ENCODE measurements around the gene PODXL2. TPM values are rescaled to one million over a fixed set of nuclear protein-coding genes. Genes with fewer than 3 reads are reported as not detected.
"Not testable (repeated sequence)": the region's sequence is repeated elsewhere in the genome, so short reads cannot be mapped to it uniquely, and the experiment has no call there.

PODXL2 gene
- total and polyA plus RNA-seq, 3 experiments from 2014 or later: 1.4 to 4.7 (median 1.7) TPM

GRCh38 chr3:127677541-127678314, 48.7 kb downstream of the PODXL2 start:
- Histone ChIP-seq H3K36me3 (ENCODE audit: insufficient read depth, low read length) (no peaks in the 10 kb centered on the region), H3K9me3 (ENCODE audit: low read length) (no peaks in the 10 kb centered on the region), H3K27ac (ENCODE audit: low read depth, low read length) (no peak overlapping the region), H3K4me3 (ENCODE audit: low read length) (no peak overlapping the region), H3K4me1 (ENCODE audit: insufficient read depth, low read length) (peaks cover 16% of the 10 kb centered on the region), H3K27me3 (ENCODE audit: insufficient read depth, low read length, poor library complexity, severe bottlenecking) (no peaks in the 10 kb centered on the region)
- ChIA-PET CTCF (interaction anchor here (1.2 kb wide), 1 partner anchor 103 kb away, joined by 4 read pairs; no protein-coding TSS in a partner anchor), POLR2A (no interaction called here)
- peaks cover 0 to 3% of the 10 kb centered on the region in 2 donors for H3K27me3 Mint-ChIP-seq
- H3K36me3 Mint-ChIP-seq: peaks cover 0 to 55% (median 6%) of the 10 kb centered on the region in 3 donors
- H3K4me3 Mint-ChIP-seq: peak overlapping the region in 2 of 7 donors; percentile 48 to 56
- peaks cover 24 to 44% (median 26%) of the 10 kb centered on the region in 3 donors for H3K4me1 Mint-ChIP-seq
- no peaks in the 10 kb centered on the region for H3K9me3 Mint-ChIP-seq
- peak overlapping the region in 1 of 8 donors; percentile 5 for H3K27ac Mint-ChIP-seq
- DNase-seq: no peak

- peaks cover 24 to 44% (median 26%) of the 10 kb centered on the region in 3 donors for H3K4me1 Mint-ChIP-seq
- no peak overlapping the region for H3K27ac ChIP-seq (ENCODE audit: low read depth, low read length)
- no peaks in the 10 kb centered on the region for H3K36me3 ChIP-seq (ENCODE audit: insufficient read depth, low read length)
- H3K27me3 Mint-ChIP-seq: peaks cover 0 to 3% of the 10 kb centered on the region in 2 donors
- H3K27ac Mint-ChIP-seq: peak overlapping the region in 1 of 8 donors; percentile 5
- peaks cover 16% of the 10 kb centered on the region for H3K4me1 ChIP-seq (ENCODE audit: insufficient read depth, low read length)
- ChIA-PET POLR2A (interaction anchor here (0.6 kb wide), 1 partner anchor 54 kb away, joined by 3 read pairs; no protein-coding TSS in a partner anchor), CTCF (interaction anchor here (0.7 to 1.2 kb wide), 2 partner anchors 26 to 103 kb away, joined by 3 to 4 read pairs; no protein-coding TSS in a partner anchor)
- H3K4me3 Mint-ChIP-seq: peak overlapping the region in 1 of 7 donors; percentile 48
- H3K9me3 ChIP-seq (ENCODE audit: low read length): no peaks in the 10 kb centered on the region
- no peaks in the 10 kb centered on the region for H3K27me3 ChIP-seq (ENCODE audit: insufficient read depth, low read length, poor library complexity, severe bottlenecking)
- H3K9me3 Mint-ChIP-seq: no peaks in the 10 kb centered on the region
- H3K4me3 ChIP-seq (ENCODE audit: low read length): no peak overlapping the region
- peaks cover 0 to 55% (median 6%) of the 10 kb centered on the region in 3 donors for H3K36me3 Mint-ChIP-seq
- no peak for DNase-seq
Measured at GRCh38 chr3:127678315-127678599, 49.3 kb downstream of the PODXL2 start.

GRCh38 chr3:127678611-127679533, 49.9 kb downstream of the PODXL2 start:
- no peaks in the 10 kb centered on the region for H3K27me3 ChIP-seq (ENCODE audit: insufficient read depth, low read length, poor library complexity, severe bottlenecking)
- H3K27ac ChIP-seq (ENCODE audit: low read depth, low read length): no peak overlapping the region
- peaks cover 24 to 44% (median 26%) of the 10 kb centered on the region in 3 donors for H3K4me1 Mint-ChIP-seq
- no peaks in the 10 kb centered on the region for H3K9me3 Mint-ChIP-seq
- ChIA-PET POLR2A (interaction anchor here (0.6 kb wide), 1 partner anchor 55 kb away, joined by 3 read pairs; no protein-coding TSS in a partner anchor), CTCF (interaction anchor here (0.7 to 1.2 kb wide), 2 partner anchors 27 to 104 kb away, joined by 3 to 4 read pairs; no protein-coding TSS in a partner anchor)
- peaks cover 13% of the 10 kb centered on the region for H3K4me1 ChIP-seq (ENCODE audit: insufficient read depth, low read length)
- no peaks in the 10 kb centered on the region for H3K9me3 ChIP-seq (ENCODE audit: low read length)
- DNase-seq: no peak
- peak overlapping the region in 2 of 7 donors; percentile 24 to 48 for H3K4me3 Mint-ChIP-seq
- peaks cover 0 to 2% of the 10 kb centered on the region in 2 donors for H3K27me3 Mint-ChIP-seq
- H3K36me3 ChIP-seq (ENCODE audit: insufficient read depth, low read length): no peaks in the 10 kb centered on the region
- no peak overlapping the region for H3K4me3 ChIP-seq (ENCODE audit: low read length)
- H3K36me3 Mint-ChIP-seq: peaks cover 0 to 53% (median 6%) of the 10 kb centered on the region in 3 donors
- peak overlapping the region in 1 of 8 donors; percentile 47 for H3K27ac Mint-ChIP-seq

- Histone ChIP-seq H3K9me3 (ENCODE audit: low read length) (no peaks in the 10 kb centered on the region), H3K4me1 (ENCODE audit: insufficient read depth, low read length) (peaks cover 8% of the 10 kb centered on the region), H3K36me3 (ENCODE audit: insufficient read depth, low read length) (no peaks in the 10 kb centered on the region), H3K27ac (ENCODE audit: low read depth, low read length) (no peak overlapping the region), H3K27me3 (ENCODE audit: insufficient read depth, low read length, poor library complexity, severe bottlenecking) (no peaks in the 10 kb centered on the region), H3K4me3 (ENCODE audit: low read length) (no peak overlapping the region)
- Mint-ChIP-seq H3K4me1 (peaks cover 18 to 39% (median 19%) of the 10 kb centered on the region in 3 donors), H3K9me3 (no peaks in the 10 kb centered on the region), H3K4me3 (no peak overlapping the region), H3K27me3 (peaks cover 0 to 2% of the 10 kb centered on the region in 2 donors), H3K27ac (no peak overlapping the region), H3K36me3 (peaks cover 0 to 48% (median 6%) of the 10 kb centered on the region in 3 donors)
- CTCF ChIA-PET: no interaction called here
- POLR2A ChIA-PET: no interaction called here
- no peak for DNase-seq
Measured at GRCh38 chr3:127679534-127680145, 50.7 kb downstream of the PODXL2 start.

GRCh38 chr3:127680146-127680661, 51.2 kb downstream of the PODXL2 start:
- Mint-ChIP-seq H3K27me3 (peaks cover 0 to 2% of the 10 kb centered on the region in 2 donors), H3K36me3 (peaks cover 0 to 44% (median 4%) of the 10 kb centered on the region in 3 donors), H3K9me3 (no peaks in the 10 kb centered on the region), H3K27ac (no peak overlapping the region), H3K4me1 (peaks cover 13 to 35% (median 13%) of the 10 kb centered on the region in 3 donors), H3K4me3 (no peak overlapping the region)
- CTCF ChIA-PET: no interaction called here
- Histone ChIP-seq H3K27me3 (ENCODE audit: insufficient read depth, low read length, poor library complexity, severe bottlenecking) (no peaks in the 10 kb centered on the region), H3K36me3 (ENCODE audit: insufficient read depth, low read length) (no peaks in the 10 kb centered on the region), H3K4me1 (ENCODE audit: insufficient read depth, low read length) (peaks cover 4% of the 10 kb centered on the region), H3K4me3 (ENCODE audit: low read length) (no peak overlapping the region), H3K9me3 (ENCODE audit: low read length) (no peaks in the 10 kb centered on the region), H3K27ac (ENCODE audit: low read depth, low read length) (no peak overlapping the region)
- POLR2A ChIA-PET: no interaction called here
- DNase-seq: no peak

GRCh38 chr3:127680798-127681221, 51.8 kb downstream of the PODXL2 start:
- Mint-ChIP-seq H3K4me1 (peaks cover 9 to 30% (median 9%) of the 10 kb centered on the region in 3 donors), H3K4me3 (no peak overlapping the region), H3K9me3 (no peaks in the 10 kb centered on the region), H3K27ac (peak overlapping the region in 1 of 8 donors; percentile 4), H3K27me3 (peaks cover 0 to 2% of the 10 kb centered on the region in 2 donors), H3K36me3 (peaks cover 0 to 41% (median 4%) of the 10 kb centered on the region in 3 donors)
- Histone ChIP-seq H3K27me3 (ENCODE audit: insufficient read depth, low read length, poor library complexity, severe bottlenecking) (no peaks in the 10 kb centered on the region), H3K4me3 (ENCODE audit: low read length) (no peak overlapping the region), H3K36me3 (ENCODE audit: insufficient read depth, low read length) (no peaks in the 10 kb centered on the region), H3K4me1 (ENCODE audit: insufficient read depth, low read length) (peaks cover 4% of the 10 kb centered on the region), H3K9me3 (ENCODE audit: low read length) (no peaks in the 10 kb centered on the region), H3K27ac (ENCODE audit: low read depth, low read length) (no peak overlapping the region)
- no peak for DNase-seq
- ChIA-PET CTCF (interaction anchor here (1.3 kb wide), 1 partner anchor 16 kb away, joined by 3 read pairs; no protein-coding TSS in a partner anchor), POLR2A (no interaction called here)

GRCh38 chr3:127682175-127682554, 53.2 kb downstream of the PODXL2 start:
- H3K27me3 ChIP-seq (ENCODE audit: insufficient read depth, low read length, poor library complexity, severe bottlenecking); H3K4me1 ChIP-seq (ENCODE audit: insufficient read depth, low read length); H3K27me3 Mint-ChIP-seq; DNase-seq; H3K4me3 Mint-ChIP-seq; H3K9me3 Mint-ChIP-seq; CTCF ChIA-PET; H3K27ac Mint-ChIP-seq; H3K27ac ChIP-seq (ENCODE audit: low read depth, low read length); H3K4me3 ChIP-seq (ENCODE audit: low read length); H3K9me3 ChIP-seq (ENCODE audit: low read length); H3K36me3 ChIP-seq (ENCODE audit: insufficient read depth, low read length): not testable (repeated sequence)
- peaks cover 0 to 27% (median 0%) of the 10 kb centered on the region in 3 donors for H3K36me3 Mint-ChIP-seq
- POLR2A ChIA-PET: interaction anchor here (0.7 kb wide), 1 partner anchor 9 kb away, joined by 5 read pairs; no protein-coding TSS in a partner anchor
- peaks cover 5 to 24% (median 6%) of the 10 kb centered on the region in 3 donors for H3K4me1 Mint-ChIP-seq
